Measurements from ENCODE around the gene BCKDHB.
"Not testable (repeated sequence)": the region's sequence is repeated elsewhere in the genome, so short reads cannot be mapped to it uniquely, and the experiment has no call there.

The BCKDHB gene

GRCh38 chr6:80106418-80107235 lies at the start of gene BCKDHB:
Gene BCKDHB, plus strand, starts transcription at chr6:80106671. Its CDS starts 23 bp downstream, at chr6:80106694.
- peak; percentile 99 for DNase-seq (ENCODE audit: low spot score)

- no peak for DNase-seq (ENCODE audit: low spot score)
These were observed 45.7 kb upstream of the BCKDHB start for GRCh38 chr6:80060774-80061173.

GRCh38 chr6:80068146-80068545 lies 38.3 kb upstream of the BCKDHB start:
- not testable (repeated sequence) for DNase-seq (ENCODE audit: low spot score)

GRCh38 chr6:80070431-80070830 lies 36.0 kb upstream of the BCKDHB start:
- not testable (repeated sequence) for DNase-seq (ENCODE audit: low spot score)

GRCh38 chr6:80077067-80077466 lies 29.4 kb upstream of the BCKDHB start:
- DNase-seq (ENCODE audit: low spot score) = no peak

GRCh38 chr6:80088637-80089036 lies 17.8 kb upstream of the BCKDHB start:
- DNase-seq (ENCODE audit: low spot score) = no peak

GRCh38 chr6:80091506-80091905 lies 15.0 kb upstream of the BCKDHB start:
- no peak for DNase-seq (ENCODE audit: low spot score)

- DNase-seq (ENCODE audit: low spot score) = peak; percentile 22
These were observed 12.5 kb upstream of the BCKDHB start for GRCh38 chr6:80094017-80094416.

- DNase-seq (ENCODE audit: low spot score) = no peak
These were observed 10.9 kb upstream of the BCKDHB start for GRCh38 chr6:80095600-80095999.

- DNase-seq (ENCODE audit: low spot score) = no peak
These were observed 8.1 kb upstream of the BCKDHB start for GRCh38 chr6:80098392-80098791.

- DNase-seq (ENCODE audit: low spot score) = no peak
These were observed 2.0 kb upstream of the BCKDHB start for GRCh38 chr6:80104520-80104919.

- no peak for DNase-seq (ENCODE audit: low spot score)
These were observed 476 bp upstream of the BCKDHB start for GRCh38 chr6:80105972-80106417.

GRCh38 chr6:80122576-80122975 lies 16.1 kb downstream of the BCKDHB start:
- DNase-seq (ENCODE audit: low spot score) = not testable (repeated sequence)

GRCh38 chr6:80126657-80127345 lies 20.3 kb downstream of the BCKDHB start:
- DNase-seq (ENCODE audit: low spot score) = no peak

- no peak for DNase-seq (ENCODE audit: low spot score)
These were observed 23.0 kb downstream of the BCKDHB start for GRCh38 chr6:80129485-80129884.

GRCh38 chr6:80133020-80133419 lies 26.5 kb downstream of the BCKDHB start:
- peak; percentile 61 for DNase-seq (ENCODE audit: low spot score)

GRCh38 chr6:80134065-80134464 lies 27.6 kb downstream of the BCKDHB start:
- DNase-seq (ENCODE audit: low spot score) = no peak

GRCh38 chr6:80142586-80142985 lies 36.1 kb downstream of the BCKDHB start:
- DNase-seq (ENCODE audit: low spot score) = no peak

- peak; percentile 34 for DNase-seq (ENCODE audit: low spot score)
These were observed 37.0 kb downstream of the BCKDHB start for GRCh38 chr6:80143419-80143937.

GRCh38 chr6:80144753-80145315 lies 38.4 kb downstream of the BCKDHB start:
- DNase-seq (ENCODE audit: low spot score) = no peak

- no peak for DNase-seq (ENCODE audit: low spot score)
These were observed 39.0 kb downstream of the BCKDHB start for GRCh38 chr6:80145509-80145908.

- DNase-seq (ENCODE audit: low spot score) = no peak
These were observed 39.5 kb downstream of the BCKDHB start for GRCh38 chr6:80145921-80146320.

- no peak for DNase-seq (ENCODE audit: low spot score)
These were observed 41.7 kb downstream of the BCKDHB start for GRCh38 chr6:80148220-80148619.
